ENCODE results near the gene RBM19. TPM values are rescaled to one million over a fixed set of nuclear protein-coding genes. Genes with fewer than 3 reads are reported as not detected.

Gene RBM19
- total RNA-seq, 1 experiment from 2014 or later = 35.7 TPM

GRCh38 chr12:113823016-113823415, 143.1 kb downstream of the RBM19 start:
- Mint-ChIP-seq H3K9me3 (ENCODE audit: unreplicated experiment) (no peaks in the 10 kb centered on the region), H3K4me3 (ENCODE audit: unreplicated experiment) (no peak overlapping the region), H3K4me1 (ENCODE audit: low read depth, unreplicated experiment) (no peaks in the 10 kb centered on the region), H3K27me3 (ENCODE audit: insufficient read depth, unreplicated experiment) (no peaks in the 10 kb centered on the region), H3K27ac (ENCODE audit: unreplicated experiment) (no peak overlapping the region), H3K36me3 (ENCODE audit: insufficient read depth, unreplicated experiment) (peaks cover 4% of the 10 kb centered on the region)
- Histone ChIP-seq H3K27me3 (replicated peaks; ENCODE audit: control insufficient read depth, insufficient read depth, low read length) (no peaks in the 10 kb centered on the region), H3K9me3 (no peaks in the 10 kb centered on the region), H3K4me1 (no peaks in the 10 kb centered on the region), H3K4me3 (ENCODE audit: low read depth, low read length) (no peak overlapping the region), H3K36me3 (ENCODE audit: control insufficient read depth, insufficient read depth, low read length) (no peaks in the 10 kb centered on the region)
- TF ChIP-seq CTCF (IDR thresholded peaks at IDR 0.05; ENCODE audit: insufficient read depth in 1 of 2, low read depth in 1 of 2, low read length in 1 of 2, severe bottlenecking in 1 of 2, unreplicated experiment in 1 of 2) = no peak
- BruUV-seq (replicated peaks) = no TSS peak
- POLR2A ChIA-PET = no interaction called here
- intact Hi-C loops (cut with micrococcal nuclease; ENCODE audit: unreplicated experiment) = no loop called here
- DNase-seq = no peak
- CTCF ChIA-PET = no interaction called here

GRCh38 chr12:113820842-113821241, 145.3 kb downstream of the RBM19 start:
- ChIA-PET POLR2A (no interaction called here), CTCF (no interaction called here)
- DNase-seq = no peak
- Mint-ChIP-seq H3K4me3 (ENCODE audit: unreplicated experiment) (no peak overlapping the region), H3K4me1 (ENCODE audit: low read depth, unreplicated experiment) (no peaks in the 10 kb centered on the region), H3K36me3 (ENCODE audit: insufficient read depth, unreplicated experiment) (peaks cover 4% of the 10 kb centered on the region), H3K27ac (ENCODE audit: unreplicated experiment) (no peak overlapping the region), H3K9me3 (ENCODE audit: unreplicated experiment) (no peaks in the 10 kb centered on the region), H3K27me3 (ENCODE audit: insufficient read depth, unreplicated experiment) (no peaks in the 10 kb centered on the region)
- H3K36me3 ChIP-seq (ENCODE audit: control insufficient read depth, insufficient read depth, low read length) = no peaks in the 10 kb centered on the region
- no TSS peak for BruUV-seq (replicated peaks)
- H3K4me1 ChIP-seq = no peaks in the 10 kb centered on the region
- no peaks in the 10 kb centered on the region for H3K27me3 ChIP-seq (replicated peaks; ENCODE audit: control insufficient read depth, insufficient read depth, low read length)
- no peak for TF ChIP-seq CTCF (IDR thresholded peaks at IDR 0.05; ENCODE audit: insufficient read depth in 1 of 2, low read depth in 1 of 2, low read length in 1 of 2, severe bottlenecking in 1 of 2, unreplicated experiment in 1 of 2)
- H3K4me3 ChIP-seq (ENCODE audit: low read depth, low read length) = no peak overlapping the region
- no peaks in the 10 kb centered on the region for H3K9me3 ChIP-seq
- intact Hi-C loops (cut with micrococcal nuclease; ENCODE audit: unreplicated experiment) = no loop called here

- no peaks in the 10 kb centered on the region for H3K27me3 Mint-ChIP-seq (ENCODE audit: insufficient read depth, unreplicated experiment)
- no peaks in the 10 kb centered on the region for H3K27me3 ChIP-seq (replicated peaks; ENCODE audit: control insufficient read depth, insufficient read depth, low read length)
- no TSS peak for BruUV-seq (replicated peaks)
- ChIA-PET POLR2A (no interaction called here), CTCF (no interaction called here)
- H3K9me3 ChIP-seq = no peaks in the 10 kb centered on the region
- H3K4me3 ChIP-seq (ENCODE audit: low read depth, low read length) = no peak overlapping the region
- H3K4me1 ChIP-seq = no peaks in the 10 kb centered on the region
- peaks cover 4% of the 10 kb centered on the region for H3K36me3 Mint-ChIP-seq (ENCODE audit: insufficient read depth, unreplicated experiment)
- intact Hi-C loops (cut with micrococcal nuclease; ENCODE audit: unreplicated experiment) = no loop called here
- H3K9me3 Mint-ChIP-seq (ENCODE audit: unreplicated experiment) = no peaks in the 10 kb centered on the region
- H3K36me3 ChIP-seq (ENCODE audit: control insufficient read depth, insufficient read depth, low read length) = no peaks in the 10 kb centered on the region
- no peak for TF ChIP-seq CTCF (IDR thresholded peaks at IDR 0.05; ENCODE audit: insufficient read depth in 1 of 2, low read depth in 1 of 2, low read length in 1 of 2, severe bottlenecking in 1 of 2, unreplicated experiment in 1 of 2)
- no peak overlapping the region for H3K4me3 Mint-ChIP-seq (ENCODE audit: unreplicated experiment)
- no peaks in the 10 kb centered on the region for H3K4me1 Mint-ChIP-seq (ENCODE audit: low read depth, unreplicated experiment)
- no peak overlapping the region for H3K27ac Mint-ChIP-seq (ENCODE audit: unreplicated experiment)
- DNase-seq = no peak
These were observed 145.8 kb downstream of the RBM19 start for GRCh38 chr12:113820309-113820708.

Measured in Caco-2 (cell line).